Measurements from ENCODE around the gene TNNI3K.

TNNI3K gene

DNA sequence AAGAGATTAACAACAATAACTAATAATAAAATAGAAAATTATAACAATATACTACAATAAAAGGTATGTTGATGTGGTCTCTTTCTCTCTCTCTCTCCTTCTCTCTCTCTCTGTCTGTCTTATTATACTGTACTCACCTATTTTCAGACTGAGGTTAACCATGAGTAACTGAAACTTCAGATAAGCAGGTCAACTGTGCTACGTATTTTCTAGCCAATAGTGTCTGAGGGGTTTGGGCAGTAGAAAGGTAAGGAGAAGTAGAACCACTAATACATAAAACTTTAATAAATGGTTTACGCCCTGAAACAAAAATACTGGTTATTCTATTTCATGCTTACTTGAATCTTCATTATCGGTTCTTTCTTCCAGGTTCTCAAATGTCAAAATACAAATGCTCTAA lies 348.2 kb downstream of the TNNI3K start:
- no peak overlapping the region for H3K27ac ChIP-seq (ENCODE audit: low read depth, low read length)
- no peak overlapping the region for H3K4me2 ChIP-seq (ENCODE audit: low read length)
- TF ChIP-seq EZH2phosphoT487 (IDR thresholded peaks at IDR 0.05; ENCODE audit: borderline replicate concordance, low read length) (no peak), CTCF (IDR thresholded peaks at IDR 0.05; ENCODE audit: low read depth, low read length, poor library complexity, severe bottlenecking) (no peak)
- H3K4me3 ChIP-seq (ENCODE audit: low read length), result no peak overlapping the region
- H3K9me2 ChIP-seq (replicated peaks; ENCODE audit: control insufficient read depth, low read length), result no peaks in the 10 kb centered on the region
- H3K9me3 ChIP-seq (ENCODE audit: control insufficient read depth, insufficient read depth, low read length), result no peaks in the 10 kb centered on the region
- H3K27me3 ChIP-seq (ENCODE audit: control insufficient read depth, low read length), result no peaks in the 10 kb centered on the region
- no peaks in the 10 kb centered on the region for H3K36me3 ChIP-seq (ENCODE audit: control insufficient read depth, low read length)
- H3K79me2 ChIP-seq (ENCODE audit: control insufficient read depth, low read length), result no peaks in the 10 kb centered on the region
- H4K20me1 ChIP-seq (ENCODE audit: control insufficient read depth, insufficient read depth, low read depth, low read length), result no peaks in the 10 kb centered on the region
- no peaks in the 10 kb centered on the region for H3K4me1 ChIP-seq (ENCODE audit: control insufficient read depth, low read length)
- H3F3A ChIP-seq (ENCODE audit: control insufficient read depth, insufficient read depth), result no peaks in the 10 kb centered on the region

DNA sequence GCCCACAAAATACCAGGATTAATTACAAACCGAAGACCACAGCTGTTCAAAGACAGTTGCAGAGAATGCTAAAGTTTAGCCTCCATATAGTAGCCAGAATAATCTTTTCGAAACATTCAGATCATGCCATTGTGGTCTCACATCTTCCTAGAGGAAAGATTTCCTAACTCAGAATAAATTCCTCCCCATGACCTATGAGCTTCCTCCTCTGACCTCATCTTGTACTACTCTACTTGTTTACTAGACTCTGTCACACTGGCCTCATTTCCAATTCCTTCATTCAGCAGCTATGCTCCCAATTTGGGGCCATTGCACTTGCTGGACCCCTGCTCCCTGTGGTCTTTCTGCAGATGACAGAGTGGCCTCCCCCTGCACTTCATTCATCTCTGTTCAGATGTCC lies 349.0 kb downstream of the TNNI3K start:
- Histone ChIP-seq H3K4me3 (ENCODE audit: low read length) (no peak overlapping the region), H3K4me1 (ENCODE audit: control insufficient read depth, low read length) (no peaks in the 10 kb centered on the region), H3K9me3 (ENCODE audit: control insufficient read depth, insufficient read depth, low read length) (no peaks in the 10 kb centered on the region), H3K79me2 (ENCODE audit: control insufficient read depth, low read length) (no peaks in the 10 kb centered on the region), H3K27ac (ENCODE audit: low read depth, low read length) (no peak overlapping the region), H3F3A (ENCODE audit: control insufficient read depth, insufficient read depth) (no peaks in the 10 kb centered on the region), H3K4me2 (ENCODE audit: low read length) (no peak overlapping the region), H3K36me3 (ENCODE audit: control insufficient read depth, low read length) (no peaks in the 10 kb centered on the region), H4K20me1 (ENCODE audit: control insufficient read depth, insufficient read depth, low read depth, low read length) (no peaks in the 10 kb centered on the region), H3K27me3 (ENCODE audit: control insufficient read depth, low read length) (no peaks in the 10 kb centered on the region), H3K9me2 (replicated peaks; ENCODE audit: control insufficient read depth, low read length) (no peaks in the 10 kb centered on the region)
- TF ChIP-seq EZH2phosphoT487 (IDR thresholded peaks at IDR 0.05; ENCODE audit: borderline replicate concordance, low read length) (no peak), CTCF (IDR thresholded peaks at IDR 0.05; ENCODE audit: low read depth, low read length, poor library complexity, severe bottlenecking) (no peak)

GRCh38 chr1:74586253-74586897 lies 351.2 kb downstream of the TNNI3K start:
- H3K4me3 ChIP-seq (ENCODE audit: low read length), result no peak overlapping the region

More at GRCh38 chr1:74586253-74586897, 351.2 kb downstream of the TNNI3K start:
- no peaks in the 10 kb centered on the region for H3F3A ChIP-seq (ENCODE audit: control insufficient read depth, insufficient read depth)
- H3K36me3 ChIP-seq (ENCODE audit: control insufficient read depth, low read length), result no peaks in the 10 kb centered on the region
- no peaks in the 10 kb centered on the region for H4K20me1 ChIP-seq (ENCODE audit: control insufficient read depth, insufficient read depth, low read depth, low read length)
- H3K27ac ChIP-seq (ENCODE audit: low read depth, low read length), result no peak overlapping the region
- TF ChIP-seq EZH2phosphoT487 (IDR thresholded peaks at IDR 0.05; ENCODE audit: borderline replicate concordance, low read length), result no peak
- TF ChIP-seq CTCF (IDR thresholded peaks at IDR 0.05; ENCODE audit: low read depth, low read length, poor library complexity, severe bottlenecking), result no peak
- no peak overlapping the region for H3K4me2 ChIP-seq (ENCODE audit: low read length)
- H3K4me1 ChIP-seq (ENCODE audit: control insufficient read depth, low read length), result no peaks in the 10 kb centered on the region
- H3K79me2 ChIP-seq (ENCODE audit: control insufficient read depth, low read length), result no peaks in the 10 kb centered on the region
- H3K27me3 ChIP-seq (ENCODE audit: control insufficient read depth, low read length), result no peaks in the 10 kb centered on the region
- no peaks in the 10 kb centered on the region for H3K9me2 ChIP-seq (replicated peaks; ENCODE audit: control insufficient read depth, low read length)
- H3K9me3 ChIP-seq (ENCODE audit: control insufficient read depth, insufficient read depth, low read length), result no peaks in the 10 kb centered on the region

Measured in DOHH2 (cell line).